ENCODE data around the gene SLC4A2.
"Not testable (repeated sequence)": the region's sequence is repeated elsewhere in the genome, so short reads cannot be mapped to it uniquely, and the experiment has no call there.

SLC4A2 gene, protein sequence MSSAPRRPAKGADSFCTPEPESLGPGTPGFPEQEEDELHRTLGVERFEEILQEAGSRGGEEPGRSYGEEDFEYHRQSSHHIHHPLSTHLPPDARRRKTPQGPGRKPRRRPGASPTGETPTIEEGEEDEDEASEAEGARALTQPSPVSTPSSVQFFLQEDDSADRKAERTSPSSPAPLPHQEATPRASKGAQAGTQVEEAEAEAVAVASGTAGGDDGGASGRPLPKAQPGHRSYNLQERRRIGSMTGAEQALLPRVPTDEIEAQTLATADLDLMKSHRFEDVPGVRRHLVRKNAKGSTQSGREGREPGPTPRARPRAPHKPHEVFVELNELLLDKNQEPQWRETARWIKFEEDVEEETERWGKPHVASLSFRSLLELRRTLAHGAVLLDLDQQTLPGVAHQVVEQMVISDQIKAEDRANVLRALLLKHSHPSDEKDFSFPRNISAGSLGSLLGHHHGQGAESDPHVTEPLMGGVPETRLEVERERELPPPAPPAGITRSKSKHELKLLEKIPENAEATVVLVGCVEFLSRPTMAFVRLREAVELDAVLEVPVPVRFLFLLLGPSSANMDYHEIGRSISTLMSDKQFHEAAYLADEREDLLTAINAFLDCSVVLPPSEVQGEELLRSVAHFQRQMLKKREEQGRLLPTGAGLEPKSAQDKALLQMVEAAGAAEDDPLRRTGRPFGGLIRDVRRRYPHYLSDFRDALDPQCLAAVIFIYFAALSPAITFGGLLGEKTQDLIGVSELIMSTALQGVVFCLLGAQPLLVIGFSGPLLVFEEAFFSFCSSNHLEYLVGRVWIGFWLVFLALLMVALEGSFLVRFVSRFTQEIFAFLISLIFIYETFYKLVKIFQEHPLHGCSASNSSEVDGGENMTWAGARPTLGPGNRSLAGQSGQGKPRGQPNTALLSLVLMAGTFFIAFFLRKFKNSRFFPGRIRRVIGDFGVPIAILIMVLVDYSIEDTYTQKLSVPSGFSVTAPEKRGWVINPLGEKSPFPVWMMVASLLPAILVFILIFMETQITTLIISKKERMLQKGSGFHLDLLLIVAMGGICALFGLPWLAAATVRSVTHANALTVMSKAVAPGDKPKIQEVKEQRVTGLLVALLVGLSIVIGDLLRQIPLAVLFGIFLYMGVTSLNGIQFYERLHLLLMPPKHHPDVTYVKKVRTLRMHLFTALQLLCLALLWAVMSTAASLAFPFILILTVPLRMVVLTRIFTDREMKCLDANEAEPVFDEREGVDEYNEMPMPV

DNA sequence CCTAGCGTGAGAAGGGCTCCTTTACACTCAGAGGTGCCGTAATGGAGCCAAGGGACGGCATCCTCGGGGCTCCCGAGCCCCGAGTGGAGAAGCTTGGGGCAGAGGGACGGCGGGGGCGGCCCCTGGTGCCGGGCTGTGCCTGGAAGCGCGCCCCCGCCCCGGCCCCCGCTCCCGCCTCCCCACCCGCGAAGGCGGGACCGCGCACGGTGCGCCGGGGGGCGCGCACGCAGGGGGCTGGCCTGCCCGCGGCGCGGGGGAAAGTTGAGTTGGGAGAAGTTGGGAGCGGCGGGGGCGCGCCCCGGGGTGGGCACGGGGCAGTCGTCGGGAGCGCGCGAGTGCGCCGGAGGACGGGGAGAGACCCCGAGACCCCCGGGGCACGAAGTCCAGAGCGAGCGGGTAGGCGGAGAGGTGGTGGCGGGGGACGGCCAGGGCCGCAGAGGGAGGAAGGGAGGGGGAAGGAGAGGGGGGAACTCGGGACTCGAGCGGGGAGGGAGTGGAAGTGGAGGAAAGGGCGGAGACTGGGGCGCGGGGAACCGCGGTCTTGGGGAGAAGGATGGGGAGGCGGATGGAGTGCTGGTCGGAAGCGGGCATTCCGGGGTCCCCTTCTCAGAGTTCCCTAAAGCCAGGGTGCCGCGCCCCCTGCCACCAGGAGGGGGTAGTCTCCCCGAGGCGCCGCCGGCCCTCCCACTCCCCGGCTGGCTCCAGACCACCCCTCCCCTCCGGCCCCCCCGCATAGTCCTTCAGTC lies at the start of gene SLC4A2:
TSS of gene SLC4A2 (plus strand) at position 223 of the 746 bp plus-strand sequence. CDS start 2,399 bp downstream, outside the sequence.
- DNase-seq, result peak; percentile 38

DNA sequence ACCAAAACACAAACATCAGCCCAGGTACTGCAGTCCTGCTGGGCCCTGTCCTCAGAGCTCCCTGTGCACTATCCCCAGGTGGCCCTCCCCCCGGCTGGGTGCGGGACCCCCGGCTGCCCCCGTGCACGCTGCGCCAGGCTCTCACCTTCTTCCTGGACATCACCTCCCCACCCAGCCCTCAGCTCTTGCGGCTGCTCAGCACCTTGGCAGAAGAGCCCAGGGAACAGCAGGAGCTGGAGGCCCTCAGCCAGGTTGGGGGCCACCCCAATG lies 49.4 kb upstream of the SLC4A2 start:
- DNase-seq, result no peak

DNA sequence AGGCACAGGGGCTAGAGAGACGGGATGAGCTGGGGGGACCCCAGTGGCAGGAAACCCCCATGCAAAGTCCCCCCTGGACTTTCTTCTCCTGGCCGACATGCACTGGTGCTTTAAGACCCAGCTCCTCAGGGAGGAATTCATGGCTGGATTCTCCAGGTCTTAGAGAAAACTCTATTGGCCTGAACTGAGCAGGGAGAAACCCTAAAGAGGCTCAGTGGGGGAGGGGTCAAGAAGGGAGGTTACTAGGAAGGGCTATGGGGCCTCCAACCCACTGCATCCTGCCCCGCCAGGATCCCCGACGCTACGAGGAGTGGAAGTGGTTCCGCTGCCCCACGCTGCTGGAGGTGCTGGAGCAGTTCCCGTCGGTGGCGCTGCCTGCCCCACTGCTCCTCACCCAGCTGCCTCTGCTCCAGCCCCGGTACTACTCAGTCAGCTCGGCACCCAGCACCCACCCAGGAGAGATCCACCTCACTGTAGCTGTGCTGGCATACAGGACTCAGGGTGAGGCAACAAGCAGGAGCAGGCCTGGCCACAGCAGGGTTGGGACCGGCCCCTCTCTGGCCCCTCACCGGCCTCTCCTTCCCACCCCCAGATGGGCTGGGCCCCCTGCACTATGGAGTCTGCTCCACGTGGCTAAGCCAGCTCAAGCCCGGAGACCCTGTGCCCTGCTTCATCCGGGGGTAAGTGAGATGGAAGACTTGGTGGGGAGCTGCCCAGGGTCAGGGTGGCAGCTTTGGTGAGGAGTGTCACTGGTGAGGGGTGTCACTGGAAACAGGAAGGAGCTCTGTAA lies 48.9 kb upstream of the SLC4A2 start:
- no peak for DNase-seq

DNA sequence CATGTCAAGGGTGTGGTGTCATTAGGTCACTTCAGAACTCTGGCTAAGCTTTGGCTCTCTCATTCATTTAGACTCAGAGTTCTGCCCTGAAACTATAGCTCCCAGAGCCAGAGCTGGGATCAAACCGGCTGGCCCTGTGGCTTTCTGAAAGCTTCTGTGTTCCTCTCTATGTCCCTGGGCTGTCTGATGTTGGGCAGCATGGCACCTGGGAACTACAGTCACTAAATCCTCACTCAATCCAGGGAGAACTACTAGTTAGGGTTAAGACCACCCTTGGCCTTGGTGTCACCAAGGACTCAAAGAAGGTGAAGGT lies 48.3 kb upstream of the SLC4A2 start:
- no peak for DNase-seq

DNA sequence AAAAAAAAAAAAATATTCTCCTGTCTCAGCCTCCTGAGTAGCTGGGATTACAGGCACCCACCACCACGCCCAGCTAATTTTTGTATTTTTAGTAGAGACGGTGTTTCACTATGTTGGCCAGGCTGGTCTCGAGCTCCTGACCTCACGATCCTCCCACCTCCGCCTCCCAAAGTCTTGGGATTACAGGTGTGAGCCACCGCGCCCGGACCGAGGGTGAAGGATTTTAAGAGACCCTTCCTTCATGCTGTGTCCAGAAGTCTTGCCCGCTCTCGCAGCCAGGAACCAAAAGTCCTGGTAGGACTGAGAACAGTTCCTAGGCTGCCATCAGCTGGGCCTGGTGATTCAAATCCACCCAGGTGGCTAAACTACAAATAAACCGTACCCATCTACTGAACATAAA lies 47.8 kb upstream of the SLC4A2 start:
- not testable (repeated sequence) for DNase-seq

DNA sequence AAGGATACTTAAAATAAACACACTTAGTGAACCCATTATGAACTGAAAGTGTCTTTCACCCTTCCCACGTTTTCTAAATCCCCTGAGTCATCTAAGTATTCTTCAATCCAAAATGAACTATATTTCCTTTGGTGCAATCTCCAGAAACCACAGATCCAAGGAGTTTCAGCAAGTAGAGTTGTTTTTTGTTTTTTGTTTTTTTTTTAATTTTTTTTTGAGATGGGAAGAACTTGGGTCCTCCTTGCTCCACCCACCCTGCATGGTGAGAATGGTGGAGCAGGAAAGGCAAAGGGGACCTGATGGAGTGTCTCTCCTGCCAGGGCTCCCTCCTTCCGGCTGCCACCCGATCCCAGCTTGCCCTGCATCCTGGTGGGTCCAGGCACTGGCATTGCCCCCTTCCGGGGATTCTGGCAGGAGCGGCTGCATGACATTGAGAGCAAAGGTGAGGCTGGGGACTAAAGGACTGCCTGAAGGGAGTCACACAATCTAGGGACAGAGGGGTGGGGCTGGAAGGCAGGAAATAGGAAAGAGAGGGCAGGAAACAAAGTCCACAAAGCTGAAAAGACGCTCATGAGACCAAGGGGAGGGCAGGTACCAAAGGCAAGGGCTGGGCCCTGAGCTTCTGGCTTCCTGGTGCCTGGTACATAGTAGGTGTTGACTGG lies 47.2 kb upstream of the SLC4A2 start:
- no peak for DNase-seq

DNA sequence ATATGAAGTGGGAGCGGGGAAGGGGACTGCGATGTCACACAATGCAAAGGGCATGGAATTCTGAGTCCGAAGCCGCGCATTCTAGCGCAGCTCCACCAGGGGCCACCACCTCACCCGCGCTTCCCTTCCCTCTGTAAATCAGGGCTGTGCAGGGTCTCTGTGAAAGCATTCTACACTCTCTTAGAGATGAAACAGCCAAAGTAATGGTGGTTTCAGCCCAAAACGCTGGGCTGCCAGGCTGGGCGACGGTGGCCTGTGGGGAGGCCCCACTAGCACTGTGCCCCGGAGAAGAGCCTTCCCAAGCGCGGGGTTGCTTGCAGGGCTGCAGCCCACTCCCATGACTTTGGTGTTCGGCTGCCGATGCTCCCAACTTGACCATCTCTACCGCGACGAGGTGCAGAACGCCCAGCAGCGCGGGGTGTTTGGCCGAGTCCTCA lies 46.5 kb upstream of the SLC4A2 start:
- DNase-seq, result no peak

DNA sequence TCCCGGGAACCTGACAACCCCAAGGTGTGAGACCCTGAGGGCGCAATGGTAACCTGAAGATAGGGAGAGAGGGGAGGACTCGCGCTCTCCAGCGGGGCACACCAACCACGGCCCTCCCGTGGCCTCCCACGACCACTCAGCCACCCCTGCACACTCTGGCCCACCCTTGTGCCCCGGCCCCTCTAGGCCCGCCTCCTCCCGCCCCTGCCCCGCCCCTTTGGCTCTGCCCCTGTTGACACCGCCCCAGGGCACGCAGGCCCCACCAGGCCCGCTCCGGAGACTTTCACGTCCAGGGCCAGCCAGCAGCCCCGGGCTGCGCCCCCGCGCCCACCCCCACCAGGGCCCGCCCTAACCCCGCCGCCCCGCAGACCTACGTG lies 46.0 kb upstream of the SLC4A2 start:
- DNase-seq, result no peak

DNA sequence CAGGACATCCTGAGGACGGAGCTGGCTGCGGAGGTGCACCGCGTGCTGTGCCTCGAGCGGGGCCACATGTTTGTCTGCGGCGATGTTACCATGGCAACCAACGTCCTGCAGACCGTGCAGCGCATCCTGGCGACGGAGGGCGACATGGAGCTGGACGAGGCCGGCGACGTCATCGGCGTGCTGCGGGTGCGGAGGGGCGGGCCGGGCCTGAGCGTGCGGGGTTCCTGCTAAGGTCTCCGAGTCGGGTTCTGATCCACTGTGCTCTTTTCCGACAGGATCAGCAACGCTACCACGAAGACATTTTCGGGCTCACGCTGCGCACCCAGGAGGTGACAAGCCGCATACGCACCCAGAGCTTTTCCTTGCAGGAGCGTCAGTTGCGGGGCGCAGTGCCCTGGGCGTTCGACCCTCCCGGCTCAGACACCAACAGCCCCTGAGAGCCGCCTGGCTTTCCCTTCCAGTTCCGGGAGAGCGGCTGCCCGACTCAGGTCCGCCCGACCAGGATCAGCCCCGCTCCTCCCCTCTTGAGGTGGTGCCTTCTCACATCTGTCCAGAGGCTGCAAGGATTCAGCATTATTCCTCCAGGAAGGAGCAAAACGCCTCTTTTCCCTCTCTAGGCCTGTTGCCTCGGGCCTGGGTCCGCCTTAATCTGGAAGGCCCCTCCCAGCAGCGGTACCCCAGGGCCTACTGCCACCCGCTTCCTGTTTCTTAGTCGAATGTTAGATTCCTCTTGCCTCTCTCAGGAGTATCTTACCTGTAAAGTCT lies 45.5 kb upstream of the SLC4A2 start:
- no peak for DNase-seq

DNA sequence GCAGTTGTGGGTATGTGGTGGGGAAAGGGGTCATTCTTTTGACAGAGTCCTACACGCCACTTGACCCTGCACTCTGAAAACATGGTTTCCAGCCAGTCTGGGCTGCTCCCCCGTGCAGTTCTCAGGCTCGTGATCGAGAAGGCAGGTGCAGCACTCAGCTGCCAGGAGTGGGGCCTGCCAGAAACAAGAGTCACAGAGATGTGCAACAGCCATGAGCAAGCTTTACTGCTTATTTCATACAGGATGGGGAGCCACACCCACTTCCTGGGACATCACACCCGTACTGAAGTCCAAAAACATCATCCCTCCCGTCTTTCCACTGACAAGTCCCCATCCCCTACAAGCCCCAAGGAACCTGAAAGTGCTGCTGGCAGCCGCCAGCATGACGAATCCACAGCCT lies 44.4 kb upstream of the SLC4A2 start:
- DNase-seq, result no peak

DNA sequence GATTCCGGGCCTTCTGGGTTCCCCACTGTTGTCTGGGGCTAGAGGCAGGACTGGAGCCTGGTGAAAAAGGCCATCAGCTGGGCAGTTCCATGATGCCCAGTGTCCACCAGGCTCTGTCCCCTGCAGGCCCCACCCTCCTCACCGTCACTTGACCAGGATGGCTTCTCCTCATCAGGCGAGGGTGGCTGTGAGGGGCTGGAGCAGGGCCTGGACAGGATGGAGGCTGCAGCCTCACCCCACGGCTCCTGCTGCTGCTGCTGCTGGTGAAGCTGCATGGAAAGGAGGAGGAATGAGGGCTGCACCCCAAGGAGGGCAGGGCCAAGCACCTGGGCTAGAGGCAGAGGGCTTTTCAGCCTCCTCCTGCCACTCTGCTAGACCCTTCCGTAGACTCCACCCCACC lies 43.4 kb upstream of the SLC4A2 start:
- DNase-seq, result no peak

DNA sequence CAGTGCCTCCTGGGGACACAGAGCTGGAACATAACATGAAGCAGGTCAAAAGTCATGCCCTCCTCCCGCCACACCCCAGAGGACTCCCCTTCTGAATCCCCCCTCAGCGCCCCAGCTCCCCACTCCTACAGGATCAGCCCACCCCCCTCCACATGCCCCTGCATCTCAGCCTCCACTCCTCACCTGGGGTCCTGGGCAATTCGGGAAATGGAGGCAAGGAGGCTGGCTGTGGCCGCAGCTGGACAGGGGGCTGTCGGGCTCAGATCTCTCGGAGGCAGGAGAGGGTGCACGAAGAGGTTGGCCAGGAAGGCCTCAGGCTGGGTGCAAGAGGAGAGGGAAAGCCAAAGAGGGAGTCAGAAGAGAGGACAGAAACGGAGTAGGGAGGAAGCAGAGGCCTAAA lies 42.9 kb upstream of the SLC4A2 start:
- no peak for DNase-seq

DNA sequence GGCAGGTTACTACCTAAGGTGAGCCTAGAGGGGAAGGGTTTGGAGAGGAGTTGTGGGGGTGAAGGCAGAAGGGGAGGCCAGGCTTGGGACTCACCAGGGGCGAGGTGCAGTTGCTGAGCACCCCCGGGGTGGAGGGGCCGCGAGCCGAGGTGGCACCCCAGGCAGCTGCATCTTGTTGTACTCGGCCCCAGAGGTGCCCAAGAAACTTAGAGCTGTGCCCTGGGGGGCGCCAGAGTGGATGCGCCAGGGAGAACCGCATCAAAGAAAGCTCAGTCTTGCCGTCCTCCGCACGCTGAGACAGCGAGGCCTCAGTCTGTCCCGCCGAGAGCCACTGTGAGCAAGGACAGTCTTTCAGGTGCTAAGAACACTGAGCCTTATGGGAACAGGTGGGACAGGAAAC lies 42.4 kb upstream of the SLC4A2 start:
- DNase-seq, result no peak

DNA sequence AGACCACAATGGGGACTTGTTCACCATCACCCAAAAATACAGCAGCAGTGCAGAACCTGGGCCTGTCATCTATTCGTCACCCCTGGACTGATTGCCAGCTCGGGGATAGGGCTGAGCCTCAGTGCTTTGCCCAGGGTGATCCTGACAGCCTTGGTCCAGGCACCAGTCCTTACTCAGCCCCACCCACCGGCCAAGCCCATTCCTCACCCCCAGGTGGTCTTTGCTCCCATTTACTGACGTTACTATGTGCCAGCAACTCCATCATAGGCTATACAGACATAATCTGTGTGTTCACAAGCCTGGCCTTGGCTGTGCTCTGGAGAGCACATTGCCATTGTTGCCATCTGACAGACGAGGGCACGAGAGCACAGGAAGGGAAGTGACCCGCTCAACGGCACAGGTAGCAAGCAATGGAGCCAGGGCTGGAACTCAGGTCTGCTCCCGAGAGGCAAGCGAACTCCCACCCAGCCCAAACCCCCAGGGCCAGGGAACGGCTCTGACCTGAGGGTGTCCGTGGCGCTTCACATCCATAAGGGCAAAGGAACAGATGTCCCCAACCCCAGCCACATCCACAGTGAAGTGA lies 41.9 kb upstream of the SLC4A2 start:
- DNase-seq, result no peak

DNA sequence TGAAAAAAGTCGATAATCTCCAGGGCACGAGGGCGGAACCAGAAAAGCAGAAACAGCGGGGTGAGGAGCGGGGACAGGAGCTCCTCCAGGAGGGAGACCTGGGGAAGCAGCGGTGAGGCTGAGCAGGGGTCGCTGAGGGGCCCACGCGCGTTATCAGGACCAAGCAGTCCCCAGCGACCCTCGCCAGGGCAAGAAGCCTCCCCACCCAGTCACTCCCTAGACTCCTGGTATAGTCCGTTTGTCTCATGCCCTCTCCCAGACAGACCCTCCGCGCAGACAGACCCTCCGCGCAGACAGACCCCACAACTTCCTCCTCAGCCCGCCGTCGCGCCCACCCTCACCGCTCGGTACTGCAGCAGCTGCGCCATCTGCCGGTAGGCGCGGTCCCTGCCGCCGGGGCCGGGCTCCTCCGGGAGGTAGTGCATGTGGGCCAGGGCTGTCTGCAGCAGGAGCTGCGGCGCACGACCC lies 41.4 kb upstream of the SLC4A2 start:
- peak; percentile 9 for DNase-seq

DNA sequence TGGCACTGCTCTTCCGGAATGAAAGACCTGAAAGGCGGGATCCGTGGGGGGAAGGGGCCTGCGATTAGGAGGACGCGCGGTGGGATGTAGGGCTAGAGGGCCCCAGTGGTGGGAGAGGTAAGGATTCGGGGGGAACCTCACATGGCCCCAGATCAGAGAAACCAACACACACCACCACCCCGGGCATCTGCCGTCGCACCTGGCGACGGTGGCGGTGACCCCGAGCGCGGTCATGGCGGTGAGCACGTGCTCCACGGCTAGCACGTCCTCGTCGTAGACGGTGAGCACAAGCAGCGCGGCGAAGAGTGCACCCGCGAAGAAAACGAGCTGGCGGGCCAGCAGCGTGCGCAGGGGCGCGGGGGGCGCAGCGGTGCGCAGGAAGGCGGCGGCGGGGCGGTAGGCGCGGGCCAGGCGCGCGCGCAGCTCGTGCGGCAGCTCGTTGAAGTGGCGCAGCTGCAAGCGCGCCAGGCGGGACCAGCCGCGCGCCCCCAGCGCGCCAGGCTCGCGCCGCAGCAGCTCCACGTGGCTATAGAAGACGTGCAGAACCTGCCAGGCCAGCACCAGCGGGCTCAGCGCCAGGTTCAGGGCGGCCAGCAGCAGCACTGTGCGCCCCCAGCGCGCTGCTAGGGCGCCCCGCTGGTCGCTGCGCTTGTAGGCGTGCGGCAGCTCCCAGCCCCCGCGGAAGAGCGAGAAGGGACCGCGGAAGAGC lies 40.8 kb upstream of the SLC4A2 start:
- DNase-seq, result no peak

DNA sequence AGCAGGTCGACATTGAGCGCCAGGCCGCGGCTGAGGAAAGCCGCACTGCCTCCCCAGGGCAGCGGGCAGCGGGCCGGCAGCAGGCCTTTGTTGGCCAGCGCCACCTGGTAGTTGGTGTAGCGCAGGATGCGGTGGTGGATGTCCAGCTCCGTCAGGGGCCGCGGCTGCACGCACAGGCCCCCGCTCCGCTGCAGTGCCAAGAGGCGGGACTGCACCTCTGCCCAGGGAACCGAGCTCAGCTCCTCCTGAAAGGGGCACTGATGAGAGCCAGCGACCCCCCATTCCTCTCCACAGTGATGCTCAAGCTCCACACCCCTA lies 40.3 kb upstream of the SLC4A2 start:
- no peak for DNase-seq

DNA sequence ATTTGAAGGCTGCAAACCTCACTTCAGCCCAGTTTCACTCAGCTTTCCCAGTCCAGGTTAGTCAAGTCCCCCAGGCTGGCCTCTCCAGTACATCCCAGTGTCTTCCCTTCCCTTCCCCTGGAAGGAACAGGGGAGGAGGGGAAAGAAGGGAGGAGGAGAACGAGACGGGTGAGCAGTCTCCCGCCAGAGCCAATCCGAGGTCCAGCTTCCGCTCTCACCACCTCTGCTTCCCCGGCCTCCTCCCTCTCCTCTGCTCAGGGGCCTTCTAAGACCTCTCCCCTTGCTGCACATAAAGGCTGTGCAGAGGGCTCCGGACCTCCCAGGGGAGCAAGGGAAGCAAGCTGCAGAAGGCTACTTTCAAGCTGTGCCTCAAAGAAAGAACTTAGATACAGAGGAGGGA lies 39.2 kb upstream of the SLC4A2 start:
- no peak for DNase-seq

DNA sequence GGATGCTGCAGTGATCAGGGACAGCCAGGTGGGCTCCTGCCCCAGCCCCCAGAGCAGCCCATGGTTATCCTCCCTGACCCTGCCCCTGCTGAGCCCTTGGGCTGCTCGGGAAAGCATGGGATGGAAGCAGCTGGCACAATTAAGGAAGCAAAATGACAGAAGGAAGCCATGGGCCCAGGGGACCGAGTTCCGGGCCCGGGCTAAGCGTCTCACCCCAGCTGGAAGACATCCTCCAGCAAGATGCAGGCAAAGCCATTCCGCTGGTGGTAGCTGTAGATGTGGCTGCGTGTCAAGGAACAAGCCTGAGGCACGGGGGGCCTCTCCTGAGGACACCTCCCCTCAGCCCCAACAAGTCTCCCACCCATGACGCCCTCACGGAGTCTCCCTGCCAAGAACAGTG lies 36.2 kb upstream of the SLC4A2 start:
- DNase-seq, result no peak

Data from COR-L47 (cell line).